GM23338 (cell line): ENCODE results near the gene ANKRD45.

ENCODE experiments used
- CREB1 ChIP-seq: fragments of 250-450 bp; sonication (Bioruptor Pico); IDR thresholded peaks from 2 replicates; pipeline ENCODE4 v1.5.0; 2020; ENCODE audit warnings: low read depth, mild to moderate bottlenecking, moderate library complexity
- CTCF ChIP-seq, 2 experiments: fragments of 200-600 bp in 1 of 2; sonication (generic) in 1 of 2; conservative IDR thresholded peaks; 2 replicates each; pipeline versions ENCODE4 v1.5.1 to v1.6.1; 2016 to 2017; ENCODE audit warnings: antibody characterized with exemption in 2 of 2, low read depth in 2 of 2, mild to moderate bottlenecking in 2 of 2, moderate library complexity in 1 of 2
- EZH2 ChIP-seq: fragments of 200-600 bp; sonication (generic); IDR thresholded peaks from one replicate; pipeline ENCODE4 v1.8.0; 2017; ENCODE audit warnings: antibody characterized with exemption, mild to moderate bottlenecking, low read depth; ENCODE audit not compliant: unreplicated experiment
- EZH2phosphoT487 ChIP-seq: fragments of 200-600 bp; sonication (generic); IDR thresholded peaks from one replicate; pipeline ENCODE4 v1.8.1; 2018; ENCODE audit warnings: antibody characterized with exemption; ENCODE audit not compliant: unreplicated experiment
- NANOG ChIP-seq: IDR thresholded peaks from 2 replicates; pipeline ENCODE4 v1.6.1; 2016; ENCODE audit warnings: antibody characterized with exemption, borderline replicate concordance
- POLR2AphosphoS5 ChIP-seq: IDR thresholded peaks from 2 replicates; pipeline ENCODE4 v1.6.1; 2016; ENCODE audit warnings: antibody characterized with exemption, low read depth
- REST ChIP-seq: IDR thresholded peaks from one replicate; pipeline ENCODE4 v1.6.1; 2018; ENCODE audit warnings: antibody characterized with exemption; ENCODE audit not compliant: unreplicated experiment
- STAT1 ChIP-seq: IDR thresholded peaks from one replicate; pipeline ENCODE4 v1.6.1; 2016; ENCODE audit warnings: antibody characterized with exemption; ENCODE audit not compliant: unreplicated experiment
- ZNF331 ChIP-seq: fragments of 250-450 bp; sonication (Bioruptor Pico); IDR thresholded peaks from 2 replicates; pipeline ENCODE4 v1.5.0; 2020; ENCODE audit warnings: low read depth, mild to moderate bottlenecking, moderate library complexity

GRCh38 chr1:173580658-173581057 is 89.0 kb downstream of the ANKRD45 start:
- TF ChIP-seq CTCF (conservative IDR thresholded peaks at IDR 0.05; ENCODE audit: low read depth in 2 of 2) (no peak), REST (no peak), POLR2AphosphoS5 (no peak), EZH2phosphoT487 (no peak), EZH2 (no peak), ZNF331 (CRISPR knock-in tag) (no peak), CREB1 (CRISPR knock-in tag) (no peak), NANOG (no peak), STAT1 (no peak)
